Duodenal mucosa (tissue), 2 donors: ENCODE results near the gene BRD1.

ENCODE experiments used
- H3K27ac ChIP-seq: one replicate; pipeline ENCODE4 v1.7.0; 2013; ENCODE audit warnings: low read depth, low read length
- H3K27me3 ChIP-seq, 2 donors: one replicate each; pipeline ENCODE4 v1.7.0; 2013; ENCODE audit warnings: low read length in 2 of 2, control low read depth in 1 of 2; ENCODE audit not compliant: insufficient read depth in 2 of 2, control insufficient read depth in 1 of 2
- H3K36me3 ChIP-seq, 2 donors: one replicate each; pipeline ENCODE4 v1.7.0; 2013; ENCODE audit warnings: low read length in 2 of 2, control low read depth in 1 of 2; ENCODE audit not compliant: insufficient read depth in 2 of 2, control insufficient read depth in 1 of 2
- H3K4me1 ChIP-seq, 2 donors: one replicate each; pipeline ENCODE4 v1.7.0; 2013; ENCODE audit warnings: low read length in 2 of 2, control low read depth in 1 of 2; ENCODE audit not compliant: insufficient read depth in 2 of 2, control insufficient read depth in 1 of 2
- H3K4me3 ChIP-seq, 2 donors: one replicate each; pipeline ENCODE4 v1.7.0; 2013; ENCODE audit warnings: low read length in 2 of 2, low read depth in 1 of 2
- H3K9ac ChIP-seq, 2 donors: one replicate each; pipeline ENCODE4 v1.7.0; 2013; ENCODE audit warnings: low read length in 2 of 2, low read depth in 1 of 2
- H3K9me3 ChIP-seq, 2 donors: one replicate each; pipeline ENCODE4 v1.7.0; 2013; ENCODE audit warnings: low read length in 2 of 2, control low read depth in 1 of 2; ENCODE audit not compliant: control insufficient read depth in 1 of 2

The BRD1 gene

DNA sequence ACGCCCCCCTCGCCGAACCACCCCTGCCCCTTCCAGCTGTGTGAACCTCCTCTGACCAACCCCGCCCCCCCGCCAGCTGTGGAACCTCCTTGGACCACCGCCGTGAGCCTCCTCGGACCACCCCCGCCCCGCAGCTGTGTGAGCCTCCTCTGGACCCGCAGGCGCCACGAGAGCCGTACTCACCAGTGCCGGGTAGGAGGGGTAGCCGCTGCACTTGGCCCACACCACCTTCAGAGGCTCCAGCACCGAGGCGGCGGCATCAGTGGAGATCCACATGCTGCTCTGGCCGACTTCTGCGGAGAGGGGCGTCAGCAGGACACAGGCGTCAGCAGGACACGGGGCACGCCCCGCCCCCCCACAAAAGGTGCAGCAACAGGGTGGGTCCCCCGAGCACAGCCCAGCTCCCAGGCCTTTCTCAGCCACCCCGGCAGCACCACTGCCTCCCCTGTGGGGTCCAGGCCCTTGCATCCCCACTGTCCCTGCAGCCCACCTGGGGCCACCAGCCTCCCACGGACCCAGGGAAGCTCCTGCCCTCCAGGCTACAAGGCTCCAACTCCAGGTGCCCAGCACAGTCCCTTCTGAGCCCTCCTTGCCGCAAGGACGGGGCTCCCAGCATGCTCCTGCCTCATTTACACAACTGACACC is 51.7 kb downstream of the BRD1 start:
- Histone ChIP-seq H3K9me3 (no peaks in the 10 kb centered on the region), H3K9ac (no peak overlapping the region), H3K36me3 (peaks cover 26 to 64% of the 10 kb centered on the region in 2 donors), H3K4me1 (no peaks in the 10 kb centered on the region), H3K4me3 (no peak overlapping the region), H3K27ac (no peak overlapping the region), H3K27me3 (no peaks in the 10 kb centered on the region)

DNA sequence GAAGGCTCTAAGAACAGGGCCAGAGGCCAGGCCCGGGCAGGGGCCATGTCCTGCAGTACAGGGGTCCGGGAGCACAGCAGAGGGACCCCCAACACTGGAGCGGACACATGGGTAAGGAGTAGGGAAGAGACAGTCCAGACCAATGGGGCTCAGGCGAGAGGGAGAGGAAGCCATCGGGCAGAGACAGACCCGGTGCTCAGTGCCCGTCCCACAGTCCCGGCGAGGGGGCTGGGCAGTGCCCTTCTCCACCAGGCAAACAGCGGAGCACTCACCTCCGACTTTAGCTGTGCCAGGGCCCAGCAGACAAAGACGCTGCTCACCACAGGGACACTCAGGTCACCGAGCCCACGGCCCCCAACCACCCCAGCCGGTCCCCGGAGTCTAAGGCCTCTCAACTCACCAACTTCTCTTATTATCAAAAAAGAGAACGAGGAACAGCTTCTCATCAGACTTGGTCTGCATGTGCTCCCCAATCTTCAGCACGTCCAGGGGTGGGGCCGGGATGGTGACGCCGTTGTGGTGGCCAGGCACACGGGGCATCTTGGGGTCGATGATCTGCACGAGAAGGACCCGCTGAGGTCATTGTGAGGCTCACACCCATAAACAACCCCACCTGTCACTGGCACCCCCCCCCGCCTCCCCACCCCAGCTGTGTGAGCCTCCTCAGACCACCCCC is 52.3 kb downstream of the BRD1 start:
- H3K36me3 ChIP-seq, result peaks cover 26 to 61% of the 10 kb centered on the region in 2 donors
- no peaks in the 10 kb centered on the region for H3K27me3 ChIP-seq
- no peak overlapping the region for H3K9ac ChIP-seq

DNA sequence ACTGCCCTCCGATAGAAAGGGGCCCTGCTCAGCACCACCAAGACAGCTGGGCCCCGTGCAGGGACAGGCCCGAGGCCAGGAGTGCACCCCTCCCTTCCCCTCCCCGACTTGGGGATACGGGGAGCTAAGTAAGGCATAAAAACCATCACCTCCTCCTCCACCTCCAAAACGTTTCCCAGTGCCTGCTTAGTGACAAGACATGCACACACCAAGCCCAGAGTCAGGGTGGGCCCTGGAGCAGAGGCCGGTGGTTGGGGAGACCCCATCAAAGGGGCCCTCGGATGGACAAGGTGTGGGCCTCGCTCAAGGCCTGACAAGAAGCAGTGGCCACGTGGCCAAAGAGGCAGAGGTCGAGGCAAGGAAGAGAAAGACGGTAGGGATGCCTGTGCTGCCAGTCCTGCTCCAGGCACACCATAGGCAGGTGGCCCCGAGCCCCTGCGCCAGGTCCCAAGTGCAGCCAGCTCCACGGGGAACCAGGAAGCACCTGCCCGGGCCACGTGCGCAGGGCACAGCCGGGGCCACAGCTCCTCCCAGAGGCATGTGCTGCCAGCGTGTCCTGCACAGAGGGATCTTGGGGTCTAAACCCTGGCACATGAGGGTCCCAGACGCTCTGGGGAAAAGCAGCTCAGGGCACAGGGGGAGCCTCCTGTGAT is 53.0 kb downstream of the BRD1 start:
- Histone ChIP-seq H3K36me3 (peaks cover 26 to 56% of the 10 kb centered on the region in 2 donors), H3K4me3 (no peak overlapping the region), H3K9ac (no peak overlapping the region), H3K27ac (no peak overlapping the region), H3K27me3 (no peaks in the 10 kb centered on the region), H3K9me3 (no peaks in the 10 kb centered on the region), H3K4me1 (no peaks in the 10 kb centered on the region)

More for the DNA sequence above, 52.3 kb downstream of the BRD1 start:
- H3K9me3 ChIP-seq, result no peaks in the 10 kb centered on the region
- H3K4me3 ChIP-seq, result no peak overlapping the region
- no peak overlapping the region for H3K27ac ChIP-seq
- no peaks in the 10 kb centered on the region for H3K4me1 ChIP-seq

DNA sequence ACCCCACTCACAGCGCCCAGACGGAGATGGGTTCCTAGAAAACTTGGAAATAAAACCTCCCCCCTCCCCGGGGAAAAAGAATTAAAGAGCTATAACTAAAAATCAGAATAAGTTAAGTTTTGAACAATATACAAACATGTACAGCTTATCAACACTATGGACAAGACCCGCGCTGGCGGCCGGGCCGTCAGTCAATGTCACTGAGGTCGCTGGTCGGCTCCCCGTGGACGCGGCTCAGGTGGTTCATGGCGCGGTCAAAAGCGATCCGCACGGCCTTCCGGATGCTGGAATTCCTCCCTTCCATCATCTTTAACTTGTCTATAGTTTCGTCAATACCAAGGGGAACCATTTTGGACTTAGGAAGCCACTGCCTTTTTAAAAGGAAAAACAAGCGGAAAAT is 53.6 kb downstream of the BRD1 start:
- Histone ChIP-seq H3K9ac (no peak overlapping the region), H3K9me3 (no peaks in the 10 kb centered on the region), H3K4me3 (no peak overlapping the region), H3K4me1 (peaks cover 0 to 3% of the 10 kb centered on the region in 2 donors), H3K27me3 (no peaks in the 10 kb centered on the region), H3K36me3 (peaks cover 22 to 52% of the 10 kb centered on the region in 2 donors), H3K27ac (no peak overlapping the region)

DNA sequence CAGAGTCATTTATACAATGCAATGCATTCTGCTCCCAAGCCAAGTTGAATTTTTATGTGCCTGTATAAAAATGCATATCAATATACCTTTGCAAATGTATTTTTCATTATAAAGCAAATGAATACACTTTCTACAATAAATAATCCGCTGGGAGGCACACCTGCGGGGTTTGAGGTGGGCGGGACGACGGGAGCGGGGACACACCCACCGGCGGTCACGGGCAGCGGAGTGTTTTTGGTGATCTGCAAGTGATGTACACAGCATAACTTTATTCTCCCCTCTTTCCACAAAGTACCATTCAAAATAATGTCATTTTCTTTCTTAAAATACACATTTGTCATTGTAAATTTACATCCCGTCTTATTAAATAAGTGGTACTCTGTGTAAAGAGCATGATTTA is 54.1 kb downstream of the BRD1 start:
- H3K9ac ChIP-seq, result no peak overlapping the region
- no peaks in the 10 kb centered on the region for H3K9me3 ChIP-seq
- H3K36me3 ChIP-seq, result peaks cover 21 to 51% of the 10 kb centered on the region in 2 donors
- no peaks in the 10 kb centered on the region for H3K27me3 ChIP-seq
- no peak overlapping the region for H3K4me3 ChIP-seq
- peaks cover 0 to 4% of the 10 kb centered on the region in 2 donors for H3K4me1 ChIP-seq
- no peak overlapping the region for H3K27ac ChIP-seq

DNA sequence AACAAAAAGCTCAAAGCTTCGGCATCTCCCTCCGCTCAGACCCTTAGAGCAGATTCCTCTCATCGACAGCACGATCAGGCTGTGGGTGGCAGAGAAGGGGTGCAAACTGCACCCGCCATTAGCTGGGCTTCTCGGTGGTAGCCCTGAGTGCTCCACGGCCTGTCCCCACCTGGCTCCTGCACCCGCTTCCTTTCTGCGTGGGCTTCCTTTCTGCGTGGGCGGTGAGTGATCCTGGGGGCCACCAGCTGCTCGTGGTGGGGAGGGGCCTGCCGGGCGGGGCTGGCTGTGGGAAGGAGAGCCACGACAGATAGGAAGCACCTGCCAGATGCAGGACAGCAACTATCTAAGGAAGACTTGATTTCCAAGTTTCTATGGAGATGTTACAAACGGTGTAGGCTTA is 55.0 kb downstream of the BRD1 start:
- Histone ChIP-seq H3K9me3 (no peaks in the 10 kb centered on the region), H3K4me1 (peaks cover 0 to 4% of the 10 kb centered on the region in 2 donors), H3K36me3 (peaks cover 21 to 45% of the 10 kb centered on the region in 2 donors), H3K27me3 (no peaks in the 10 kb centered on the region), H3K27ac (no peak overlapping the region), H3K9ac (no peak overlapping the region), H3K4me3 (no peak overlapping the region)

DNA sequence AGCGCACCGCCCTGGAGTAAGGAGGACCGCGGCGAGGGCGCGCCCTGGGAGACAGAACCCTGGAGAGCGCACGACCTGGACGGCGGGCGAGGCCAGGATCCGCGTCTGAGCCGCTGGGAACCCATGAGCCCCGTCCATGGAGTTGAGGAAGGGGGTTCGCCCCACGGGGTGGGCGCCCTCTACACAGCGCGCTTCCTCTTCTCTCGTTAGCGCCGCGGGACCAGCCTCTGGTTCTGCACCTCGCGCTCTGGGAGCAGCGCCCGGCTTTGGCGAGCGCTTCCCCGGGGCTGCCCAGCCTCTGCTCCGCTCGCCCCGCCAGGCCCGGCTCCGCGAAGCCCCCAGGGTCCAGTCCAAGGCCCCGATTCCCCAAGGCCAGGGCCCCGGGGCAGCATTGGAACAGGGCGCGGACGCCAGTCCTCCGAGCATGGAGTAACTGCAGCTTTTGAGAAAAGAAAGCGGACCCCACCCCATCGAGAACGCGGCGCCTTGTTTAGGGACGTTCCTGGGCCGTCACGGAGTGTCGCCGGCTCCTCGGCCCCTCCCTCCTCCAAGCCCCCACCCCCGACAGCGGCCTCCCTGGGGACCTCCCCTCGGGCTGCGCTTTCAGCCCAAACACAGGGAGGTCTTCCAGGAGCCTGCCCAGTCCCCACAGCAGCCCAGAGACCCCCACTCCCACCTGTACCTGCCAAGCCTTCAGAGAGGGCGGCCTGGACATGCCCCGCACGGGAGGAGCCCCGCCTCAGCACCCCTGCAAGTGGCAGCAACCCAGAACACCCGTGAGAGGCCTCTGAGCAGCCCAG is 56.2 kb downstream of the BRD1 start:
- Histone ChIP-seq H3K9me3 (peaks cover 6 to 9% of the 10 kb centered on the region in 2 donors), H3K4me3 (no peak overlapping the region), H3K27ac (no peak overlapping the region), H3K36me3 (peaks cover 11 to 33% of the 10 kb centered on the region in 2 donors), H3K27me3 (no peaks in the 10 kb centered on the region), H3K4me1 (peaks cover 0 to 4% of the 10 kb centered on the region in 2 donors), H3K9ac (no peak overlapping the region)

DNA sequence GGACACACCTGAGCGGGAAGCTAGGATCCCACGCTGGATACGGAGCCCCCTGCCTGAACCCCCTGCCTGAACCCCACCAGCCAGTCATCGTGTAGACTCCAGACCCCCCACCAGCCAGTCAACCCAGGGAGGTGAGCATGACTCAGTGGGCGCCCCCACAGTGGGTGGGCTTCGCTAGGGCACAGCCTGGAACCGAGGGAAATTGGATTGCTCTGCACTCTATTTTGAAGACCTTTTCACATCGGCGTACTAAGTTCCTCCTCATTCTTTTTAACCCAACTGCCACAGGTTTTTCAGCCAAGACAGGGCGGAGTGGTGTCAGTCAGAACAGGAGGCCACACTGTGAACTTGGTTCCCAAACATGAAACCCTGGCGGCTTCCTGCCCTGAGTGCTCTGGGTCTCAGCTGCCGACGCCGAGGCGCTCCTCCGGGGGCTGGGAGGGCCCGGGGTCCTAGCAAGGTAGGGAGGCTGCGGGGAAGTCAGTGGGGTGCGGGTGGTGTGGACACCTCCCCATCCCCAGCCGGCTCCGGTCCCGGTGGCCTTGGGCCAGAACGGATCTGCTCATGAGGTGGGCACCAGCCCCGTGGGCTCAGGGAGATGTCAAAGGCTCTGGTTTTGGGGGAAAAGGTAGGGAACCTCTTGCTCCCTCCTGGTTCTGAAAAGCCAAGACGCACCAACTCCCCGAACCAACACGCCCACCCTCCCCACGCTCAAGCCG is 57.0 kb downstream of the BRD1 start:
- Histone ChIP-seq H3K9me3 (peaks cover 8 to 9% of the 10 kb centered on the region in 2 donors), H3K9ac (no peak overlapping the region), H3K36me3 (peaks cover 9 to 29% of the 10 kb centered on the region in 2 donors), H3K27me3 (no peaks in the 10 kb centered on the region), H3K27ac (no peak overlapping the region), H3K4me3 (no peak overlapping the region), H3K4me1 (peaks cover 0 to 4% of the 10 kb centered on the region in 2 donors)

DNA sequence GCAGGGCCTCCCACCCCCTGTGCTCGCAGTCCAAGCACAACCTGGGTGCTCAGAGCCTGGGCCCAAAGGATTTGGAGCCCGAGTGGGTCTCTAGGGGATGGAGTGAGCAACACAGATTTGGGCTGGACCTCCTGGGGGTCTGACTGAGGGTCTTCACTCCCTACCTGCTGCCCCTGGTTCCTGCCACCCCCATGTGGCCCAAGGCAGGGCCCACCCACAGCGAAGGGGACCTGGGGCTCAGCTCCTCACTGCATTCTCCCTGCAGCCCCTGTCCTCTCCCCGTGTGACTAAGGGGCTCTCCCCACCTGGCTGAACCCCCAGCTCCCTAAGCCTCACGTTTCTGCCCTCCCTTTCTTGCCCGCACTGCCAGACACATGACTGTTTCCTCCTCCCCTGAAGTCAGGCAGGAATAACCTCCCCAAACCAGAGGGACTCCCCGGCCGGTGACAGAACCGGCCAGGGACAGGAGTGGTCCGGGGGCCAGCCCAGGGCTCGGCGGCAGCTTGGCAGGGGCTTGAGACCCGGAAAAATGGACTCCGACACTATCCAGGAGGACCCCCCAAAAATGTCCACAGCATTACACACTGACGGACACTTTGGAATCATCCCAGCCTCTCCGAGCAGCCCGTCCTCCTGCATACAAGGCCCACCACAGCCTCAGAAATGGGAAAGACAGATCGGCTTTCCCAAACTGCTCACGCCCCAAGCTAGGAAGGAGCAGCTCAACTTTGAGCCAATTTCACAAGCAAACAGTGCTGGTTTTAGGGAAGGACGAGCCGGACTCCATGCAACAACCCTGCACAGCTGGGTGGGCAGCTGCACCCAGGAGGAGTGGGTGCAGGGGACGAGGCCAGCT is 57.8 kb downstream of the BRD1 start:
- H3K27me3 ChIP-seq, result no peaks in the 10 kb centered on the region
- H3K36me3 ChIP-seq, result peaks cover 4 to 23% of the 10 kb centered on the region in 2 donors
- no peak overlapping the region for H3K27ac ChIP-seq

More for the DNA sequence above, 57.8 kb downstream of the BRD1 start:
- peaks cover 0 to 4% of the 10 kb centered on the region in 2 donors for H3K4me1 ChIP-seq
- peaks cover 8 to 9% of the 10 kb centered on the region in 2 donors for H3K9me3 ChIP-seq
- H3K9ac ChIP-seq, result no peak overlapping the region
- H3K4me3 ChIP-seq, result no peak overlapping the region
